ENCODE measurements around the gene CSTPP1. TPM values are rescaled to one million over a fixed set of nuclear protein-coding genes. Genes with fewer than 3 reads are reported as not detected.
A peak's percentile ranks its signal among the peaks of the same experiment; 100 is the strongest.

The CSTPP1 gene
- total RNA-seq, 1 donor from 2014 or later: 32.7 TPM

- Histone ChIP-seq H3K9me3 (ENCODE audit: low read depth) (no peaks in the 10 kb centered on the region), H3K27me3 (no peaks in the 10 kb centered on the region), H3K4me2 (no peak overlapping the region), H3F3A (ENCODE audit: low read depth) (peaks cover 11% of the 10 kb centered on the region), H3K27ac (no peak overlapping the region), H2AFZ (replicated peaks) (no peak overlapping the region), H3K9ac (no peak overlapping the region), H3K4me3 (no peak overlapping the region), H3K36me3 (no peaks in the 10 kb centered on the region), H3K79me2 (ENCODE audit: low read depth) (peaks cover 3% of the 10 kb centered on the region), H3K4me1 (peaks cover 10% of the 10 kb centered on the region), H4K20me1 (ENCODE audit: low read depth) (no peaks in the 10 kb centered on the region)
- TF ChIP-seq EZH2 (IDR thresholded peaks at IDR 0.05) (no peak), CTCF (IDR thresholded peaks at IDR 0.05) (no peak), EZH2phosphoT487 (IDR thresholded peaks at IDR 0.05) (no peak)
- Mint-ChIP-seq H3K9me3 (no peaks in the 10 kb centered on the region), H3K4me3 (no peak overlapping the region), H3K27me3 (ENCODE audit: insufficient read depth, low read depth) (peaks cover 5% of the 10 kb centered on the region), H3K36me3 (peaks cover 2% of the 10 kb centered on the region), H3K27ac (no peak overlapping the region), H3K4me1 (peaks cover 26% of the 10 kb centered on the region)
- no peak for DNase-seq (ENCODE audit: low spot score)
These were observed 130.8 kb downstream of the CSTPP1 start for GRCh38 chr11:47067401-47067800.

- H4K20me1 ChIP-seq (ENCODE audit: low read depth): no peaks in the 10 kb centered on the region
- no peak for DNase-seq (ENCODE audit: low spot score)
- H3K4me3 Mint-ChIP-seq: no peak overlapping the region
- H3K9me3 Mint-ChIP-seq: no peaks in the 10 kb centered on the region
- no peaks in the 10 kb centered on the region for H3K9me3 ChIP-seq (ENCODE audit: low read depth)
- no peaks in the 10 kb centered on the region for H3K36me3 ChIP-seq
- H3K4me1 Mint-ChIP-seq: peaks cover 29% of the 10 kb centered on the region
- H3K4me2 ChIP-seq: no peak overlapping the region
- H3K4me3 ChIP-seq: no peak overlapping the region
- H3K79me2 ChIP-seq (ENCODE audit: low read depth): peaks cover 3% of the 10 kb centered on the region
- peaks cover 2% of the 10 kb centered on the region for H3K27me3 Mint-ChIP-seq (ENCODE audit: insufficient read depth, low read depth)
- H2AFZ ChIP-seq (replicated peaks): no peak overlapping the region
- H3K27ac ChIP-seq: no peak overlapping the region
- no peak overlapping the region for H3K9ac ChIP-seq
- no peaks in the 10 kb centered on the region for H3K27me3 ChIP-seq
- peaks cover 10% of the 10 kb centered on the region for H3K4me1 ChIP-seq
- H3F3A ChIP-seq (ENCODE audit: low read depth): peaks cover 11% of the 10 kb centered on the region
- H3K27ac Mint-ChIP-seq: no peak overlapping the region
- peaks cover 2% of the 10 kb centered on the region for H3K36me3 Mint-ChIP-seq
- TF ChIP-seq EZH2phosphoT487 (IDR thresholded peaks at IDR 0.05) (no peak), CTCF (IDR thresholded peaks at IDR 0.05) (no peak), EZH2 (IDR thresholded peaks at IDR 0.05) (no peak)
These were observed 134.2 kb downstream of the CSTPP1 start for GRCh38 chr11:47070769-47071168.

- DNase-seq (ENCODE audit: low spot score): no peak
- Mint-ChIP-seq H3K27me3 (ENCODE audit: insufficient read depth, low read depth) (peaks cover 2% of the 10 kb centered on the region), H3K36me3 (peaks cover 4% of the 10 kb centered on the region), H3K4me3 (no peak overlapping the region), H3K27ac (no peak overlapping the region), H3K9me3 (no peaks in the 10 kb centered on the region), H3K4me1 (peaks cover 29% of the 10 kb centered on the region)
- H3K4me2 ChIP-seq: peak overlapping the region; percentile 21
- no peak for TF ChIP-seq EZH2 (IDR thresholded peaks at IDR 0.05)
- no peaks in the 10 kb centered on the region for H3K9me3 ChIP-seq (ENCODE audit: low read depth)
- H3K9ac ChIP-seq: no peak overlapping the region
- no peak overlapping the region for H3K27ac ChIP-seq
- H3K4me1 ChIP-seq: peaks cover 10% of the 10 kb centered on the region
- H4K20me1 ChIP-seq (ENCODE audit: low read depth): no peaks in the 10 kb centered on the region
- no peak overlapping the region for H3K4me3 ChIP-seq
- no peaks in the 10 kb centered on the region for H3K36me3 ChIP-seq
- H2AFZ ChIP-seq (replicated peaks): no peak overlapping the region
- H3K79me2 ChIP-seq (ENCODE audit: low read depth): peaks cover 3% of the 10 kb centered on the region
- no peaks in the 10 kb centered on the region for H3K27me3 ChIP-seq
- H3F3A ChIP-seq (ENCODE audit: low read depth): peaks cover 11% of the 10 kb centered on the region
These were observed 134.8 kb downstream of the CSTPP1 start for GRCh38 chr11:47071341-47071740.

- TF ChIP-seq CTCF (IDR thresholded peaks at IDR 0.05): no peak
- TF ChIP-seq EZH2phosphoT487 (IDR thresholded peaks at IDR 0.05): no peak
- TF ChIP-seq EZH2 (IDR thresholded peaks at IDR 0.05): no peak
- Histone ChIP-seq H3K36me3 (no peaks in the 10 kb centered on the region), H3K9me3 (ENCODE audit: low read depth) (no peaks in the 10 kb centered on the region), H3K27ac (no peak overlapping the region), H3K4me2 (peak overlapping the region; percentile 21), H3K79me2 (ENCODE audit: low read depth) (no peaks in the 10 kb centered on the region), H3K4me3 (no peak overlapping the region), H3K9ac (no peak overlapping the region), H3K27me3 (no peaks in the 10 kb centered on the region), H4K20me1 (ENCODE audit: low read depth) (no peaks in the 10 kb centered on the region), H2AFZ (replicated peaks) (no peak overlapping the region), H3K4me1 (peaks cover 10% of the 10 kb centered on the region), H3F3A (ENCODE audit: low read depth) (peaks cover 11% of the 10 kb centered on the region)
- no peak overlapping the region for H3K4me3 Mint-ChIP-seq
- H3K36me3 Mint-ChIP-seq: peaks cover 4% of the 10 kb centered on the region
- peak; percentile 27 for DNase-seq (ENCODE audit: low spot score)
- H3K4me1 Mint-ChIP-seq: peaks cover 29% of the 10 kb centered on the region
- peak overlapping the region; percentile 29 for H3K27ac Mint-ChIP-seq
- peaks cover 2% of the 10 kb centered on the region for H3K27me3 Mint-ChIP-seq (ENCODE audit: insufficient read depth, low read depth)
- H3K9me3 Mint-ChIP-seq: no peaks in the 10 kb centered on the region
These were observed 135.3 kb downstream of the CSTPP1 start for GRCh38 chr11:47071791-47072261.
